Ishikawa (cell line): ENCODE data around the gene SCN2A.

Experiments
- CEBPB ChIP-seq: IDR thresholded peaks from 2 replicates; pipeline ENCODE4 v1.6.1; 2012
- CREB1 ChIP-seq: IDR thresholded peaks from 2 replicates; pipeline ENCODE4 v1.6.1; 2012; ENCODE audit warnings: low read depth
- EGR1 ChIP-seq: IDR thresholded peaks from 2 replicates; pipeline ENCODE4 v1.6.1; 2012
- EP300 ChIP-seq: IDR thresholded peaks from 2 replicates; pipeline ENCODE4 v1.6.1; 2012; ENCODE audit warnings: borderline replicate concordance
- FOXM1 ChIP-seq: IDR thresholded peaks from 2 replicates; pipeline ENCODE4 v1.6.1; 2012; ENCODE audit warnings: low read depth, borderline replicate concordance
- NFIC ChIP-seq: IDR thresholded peaks from 2 replicates; pipeline ENCODE4 v1.6.1; 2012
- RAD21 ChIP-seq: IDR thresholded peaks from 2 replicates; pipeline ENCODE4 v1.6.1; 2012; ENCODE audit warnings: low read depth
- TAF1 ChIP-seq: IDR thresholded peaks from 2 replicates; pipeline ENCODE4 v1.6.1; 2012; ENCODE audit warnings: low read depth, mild to moderate bottlenecking
- TCF12 ChIP-seq: IDR thresholded peaks from 2 replicates; pipeline ENCODE4 v1.6.1; 2012; ENCODE audit warnings: low read depth
- TEAD4 ChIP-seq: IDR thresholded peaks from 2 replicates; pipeline ENCODE4 v1.6.1; 2012
- YY1 ChIP-seq: IDR thresholded peaks from 2 replicates; pipeline ENCODE4 v1.6.1; 2012; ENCODE audit warnings: low read depth
- ZBTB7A ChIP-seq: IDR thresholded peaks from 2 replicates; pipeline ENCODE4 v1.6.1; 2012; ENCODE audit warnings: low read depth
- TF ChIP-seq, protein P1 (sequence below): IDR thresholded peaks from 2 replicates; pipeline ENCODE4 v1.6.1; 2012
- TF ChIP-seq, protein P2 (sequence below): IDR thresholded peaks from 2 replicates; pipeline ENCODE4 v1.6.1; 2012
- TF ChIP-seq, protein P3 (sequence below): IDR thresholded peaks from 2 replicates; pipeline ENCODE4 v1.6.1; 2012; ENCODE audit warnings: low read depth, mild to moderate bottlenecking

Gene SCN2A

DNA sequence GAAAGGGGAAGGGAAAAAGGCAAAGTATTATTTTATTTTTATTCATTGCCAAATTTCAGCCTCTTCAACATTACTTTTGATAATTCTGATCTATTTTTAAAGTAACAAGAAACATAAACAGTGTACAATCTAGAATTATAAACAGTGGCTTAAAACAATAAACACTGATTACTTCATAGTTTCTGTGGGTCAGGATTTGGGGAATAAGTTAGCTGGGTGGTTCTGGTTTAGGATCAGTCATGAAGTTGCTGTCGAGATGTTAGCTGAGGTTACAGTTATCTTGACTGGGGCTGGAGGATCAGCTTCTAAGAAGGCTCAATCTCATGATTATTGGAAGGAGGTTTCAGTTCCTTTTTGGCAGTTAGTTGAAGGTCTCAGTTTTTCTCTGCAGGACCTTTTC lies 109.2 kb downstream of the SCN2A start:
- TF ChIP-seq, protein P1, sequence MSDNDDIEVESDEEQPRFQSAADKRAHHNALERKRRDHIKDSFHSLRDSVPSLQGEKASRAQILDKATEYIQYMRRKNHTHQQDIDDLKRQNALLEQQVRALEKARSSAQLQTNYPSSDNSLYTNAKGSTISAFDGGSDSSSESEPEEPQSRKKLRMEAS: no peak
- TF ChIP-seq ZBTB7A (no peak), TAF1 (no peak), EP300 (no peak), EGR1 (no peak), TCF12 (no peak), CEBPB (no peak), YY1 (no peak), FOXM1 (no peak), TEAD4 (no peak), CREB1 (no peak), NFIC (no peak), RAD21 (no peak)
- TF ChIP-seq, protein P2, sequence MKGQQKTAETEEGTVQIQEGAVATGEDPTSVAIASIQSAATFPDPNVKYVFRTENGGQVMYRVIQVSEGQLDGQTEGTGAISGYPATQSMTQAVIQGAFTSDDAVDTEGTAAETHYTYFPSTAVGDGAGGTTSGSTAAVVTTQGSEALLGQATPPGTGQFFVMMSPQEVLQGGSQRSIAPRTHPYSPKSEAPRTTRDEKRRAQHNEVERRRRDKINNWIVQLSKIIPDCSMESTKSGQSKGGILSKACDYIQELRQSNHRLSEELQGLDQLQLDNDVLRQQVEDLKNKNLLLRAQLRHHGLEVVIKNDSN: no peak
- TF ChIP-seq, protein P3, sequence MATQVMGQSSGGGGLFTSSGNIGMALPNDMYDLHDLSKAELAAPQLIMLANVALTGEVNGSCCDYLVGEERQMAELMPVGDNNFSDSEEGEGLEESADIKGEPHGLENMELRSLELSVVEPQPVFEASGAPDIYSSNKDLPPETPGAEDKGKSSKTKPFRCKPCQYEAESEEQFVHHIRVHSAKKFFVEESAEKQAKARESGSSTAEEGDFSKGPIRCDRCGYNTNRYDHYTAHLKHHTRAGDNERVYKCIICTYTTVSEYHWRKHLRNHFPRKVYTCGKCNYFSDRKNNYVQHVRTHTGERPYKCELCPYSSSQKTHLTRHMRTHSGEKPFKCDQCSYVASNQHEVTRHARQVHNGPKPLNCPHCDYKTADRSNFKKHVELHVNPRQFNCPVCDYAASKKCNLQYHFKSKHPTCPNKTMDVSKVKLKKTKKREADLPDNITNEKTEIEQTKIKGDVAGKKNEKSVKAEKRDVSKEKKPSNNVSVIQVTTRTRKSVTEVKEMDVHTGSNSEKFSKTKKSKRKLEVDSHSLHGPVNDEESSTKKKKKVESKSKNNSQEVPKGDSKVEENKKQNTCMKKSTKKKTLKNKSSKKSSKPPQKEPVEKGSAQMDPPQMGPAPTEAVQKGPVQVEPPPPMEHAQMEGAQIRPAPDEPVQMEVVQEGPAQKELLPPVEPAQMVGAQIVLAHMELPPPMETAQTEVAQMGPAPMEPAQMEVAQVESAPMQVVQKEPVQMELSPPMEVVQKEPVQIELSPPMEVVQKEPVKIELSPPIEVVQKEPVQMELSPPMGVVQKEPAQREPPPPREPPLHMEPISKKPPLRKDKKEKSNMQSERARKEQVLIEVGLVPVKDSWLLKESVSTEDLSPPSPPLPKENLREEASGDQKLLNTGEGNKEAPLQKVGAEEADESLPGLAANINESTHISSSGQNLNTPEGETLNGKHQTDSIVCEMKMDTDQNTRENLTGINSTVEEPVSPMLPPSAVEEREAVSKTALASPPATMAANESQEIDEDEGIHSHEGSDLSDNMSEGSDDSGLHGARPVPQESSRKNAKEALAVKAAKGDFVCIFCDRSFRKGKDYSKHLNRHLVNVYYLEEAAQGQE: no peak

DNA sequence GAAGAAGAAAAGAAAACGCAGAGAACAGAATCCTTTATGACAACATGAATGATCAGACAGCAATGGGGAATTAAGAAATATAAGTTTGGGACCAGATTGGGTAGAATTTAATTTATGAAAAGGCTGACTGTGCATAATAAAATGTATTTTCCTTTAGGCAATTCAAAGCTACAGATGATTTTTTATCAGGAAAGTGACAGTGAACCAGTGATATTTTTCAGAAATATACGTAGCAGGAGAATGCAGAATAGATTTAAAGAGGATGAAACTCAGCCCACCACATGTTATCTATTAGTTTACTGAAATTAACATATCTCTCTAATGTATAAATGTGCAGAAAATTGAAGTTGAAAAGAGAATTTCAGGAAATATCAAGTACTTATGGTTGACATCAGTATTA lies 110.0 kb downstream of the SCN2A start:
- TF ChIP-seq, protein P2: no peak
- TF ChIP-seq CEBPB (no peak), NFIC (no peak), EP300 (no peak), EGR1 (no peak), TCF12 (no peak), RAD21 (no peak), TAF1 (no peak), YY1 (no peak), CREB1 (no peak), ZBTB7A (no peak), FOXM1 (no peak)
- TF ChIP-seq, protein P3: no peak
- TF ChIP-seq, protein P1: no peak

DNA sequence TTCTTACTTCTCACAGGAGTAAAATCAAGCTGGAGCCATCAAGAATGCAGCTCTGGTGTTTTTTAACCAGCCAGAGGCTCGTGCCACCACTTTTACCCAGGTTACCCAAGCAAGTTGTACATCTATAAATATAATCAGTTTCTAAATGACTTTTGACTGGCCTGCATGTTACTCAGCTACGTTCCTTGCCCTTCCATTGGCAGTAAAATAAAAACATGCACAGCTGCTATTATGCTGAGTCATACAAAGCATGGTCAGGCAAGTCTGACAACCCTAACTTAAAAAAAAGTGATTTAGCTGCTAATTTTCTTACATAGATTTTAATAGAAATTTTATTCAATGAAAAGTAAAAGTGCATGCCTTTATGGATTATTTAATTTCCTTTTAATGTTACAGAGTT lies 118.5 kb downstream of the SCN2A start:
- TF ChIP-seq CREB1 (no peak), TEAD4 (no peak), RAD21 (no peak), TCF12 (no peak), EGR1 (no peak), TAF1 (no peak), ZBTB7A (no peak), YY1 (no peak), NFIC (no peak), FOXM1 (no peak), EP300 (no peak), CEBPB (no peak)
- TF ChIP-seq, protein P2: no peak
- TF ChIP-seq, protein P1: no peak
- TF ChIP-seq, protein P3: no peak
